Stimulated activated CD8-positive, alpha-beta memory T cell treated with anti-CD3 and anti-CD28 coated beads, Interleukin-2, amount 100 ng/mL, for 1 hour (primary cell): ENCODE measurements around the gene RMI2.

Source experiments
- DNase-seq, 2 donors: peaks; one replicate each; pipeline ENCODE4 v3.0.0-alpha.2; 2020; ENCODE audit warnings: low read depth in 2 of 2

The RMI2 gene

DNA sequence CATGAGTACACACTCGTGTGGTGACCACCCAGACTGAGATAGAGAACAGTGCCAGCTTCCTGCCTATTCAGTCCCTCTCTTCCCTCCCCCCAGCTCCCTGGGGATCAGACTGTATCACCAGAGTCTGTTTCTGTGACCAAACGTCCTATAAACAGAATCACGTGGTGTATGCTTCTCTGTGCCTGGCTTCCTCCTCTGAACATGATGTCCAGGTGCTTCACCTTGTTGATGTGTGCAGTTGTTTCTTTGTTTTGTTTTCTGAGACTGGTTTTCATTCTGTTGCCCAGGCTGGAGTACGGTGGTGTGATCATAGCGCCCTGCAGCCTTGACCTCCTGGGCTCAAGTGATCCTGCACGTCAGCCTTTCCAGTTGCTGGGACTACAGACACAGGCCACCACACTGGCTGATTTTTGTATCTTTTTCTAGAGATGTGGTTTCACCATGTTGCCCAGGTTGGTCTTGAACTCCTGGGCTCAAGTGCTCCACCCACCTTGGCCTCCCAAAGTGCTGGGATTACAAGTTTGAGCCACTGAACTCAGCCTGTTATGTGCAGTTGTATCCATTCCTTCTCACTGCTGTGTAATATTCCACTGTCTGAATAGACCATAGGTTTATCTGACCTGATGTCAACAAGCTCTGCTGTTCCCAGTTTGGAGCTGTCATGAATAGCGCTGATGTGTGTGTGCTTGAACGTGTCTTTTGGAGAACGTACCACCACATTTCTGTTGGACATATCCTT lies 35.2 kb upstream of the RMI2 start:
- no peak for DNase-seq

DNA sequence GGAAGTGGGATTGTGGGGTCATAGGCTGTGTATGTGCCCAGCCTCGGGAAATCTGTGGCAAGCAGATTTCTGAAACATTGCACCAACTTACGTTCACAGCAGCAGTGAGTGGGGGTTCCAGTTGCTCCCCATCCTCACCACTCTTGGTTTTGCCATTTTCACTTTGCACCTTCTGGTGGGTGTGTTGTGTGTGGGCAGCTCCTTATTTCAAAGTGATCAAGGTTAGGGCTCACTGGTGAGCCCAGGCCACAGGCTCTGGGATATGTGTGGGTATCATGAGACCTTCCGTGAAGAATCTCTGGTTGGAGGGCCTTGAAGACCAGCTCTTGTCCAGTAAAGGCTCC lies 34.7 kb upstream of the RMI2 start:
- DNase-seq, result no peak

- no peak for DNase-seq
Measured at GRCh38 chr16:11310997-11311561, 34.2 kb upstream of the RMI2 start.

- no peak for DNase-seq
Measured at GRCh38 chr16:11312718-11313492, 32.4 kb upstream of the RMI2 start.

- no peak for DNase-seq
Measured at GRCh38 chr16:11313493-11314308, 31.6 kb upstream of the RMI2 start.

DNA sequence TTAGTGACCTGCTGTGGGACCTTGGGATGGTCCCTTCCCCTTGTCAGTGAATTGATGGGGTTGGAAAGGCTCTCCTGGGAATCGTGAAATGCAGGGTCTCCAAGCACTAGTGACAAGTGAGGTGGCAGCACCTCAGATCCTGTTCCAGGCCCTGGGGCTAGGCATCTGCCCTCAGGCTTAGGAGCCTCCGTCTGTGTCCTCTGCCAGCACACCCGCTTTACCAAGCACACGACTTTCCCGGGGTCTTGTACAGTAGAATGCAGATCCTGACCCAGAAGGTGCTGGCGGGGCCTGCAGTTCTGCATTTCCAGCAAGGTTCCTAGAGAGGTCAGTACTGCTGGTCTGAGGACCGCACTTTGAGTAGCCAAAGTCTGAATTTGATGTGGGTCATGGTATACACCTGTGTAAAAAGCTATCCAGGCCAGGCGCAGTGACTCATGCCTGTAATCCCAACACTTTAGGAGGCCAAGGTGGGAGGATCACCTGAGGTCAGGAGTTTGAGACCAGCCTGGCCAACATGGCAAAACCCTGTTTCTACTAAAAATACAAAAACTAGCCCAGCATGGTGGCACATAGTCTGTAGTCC lies 30.9 kb upstream of the RMI2 start:
- DNase-seq, result no peak

GRCh38 chr16:11315510-11315909 lies 29.7 kb upstream of the RMI2 start:
- DNase-seq, result no peak

DNA sequence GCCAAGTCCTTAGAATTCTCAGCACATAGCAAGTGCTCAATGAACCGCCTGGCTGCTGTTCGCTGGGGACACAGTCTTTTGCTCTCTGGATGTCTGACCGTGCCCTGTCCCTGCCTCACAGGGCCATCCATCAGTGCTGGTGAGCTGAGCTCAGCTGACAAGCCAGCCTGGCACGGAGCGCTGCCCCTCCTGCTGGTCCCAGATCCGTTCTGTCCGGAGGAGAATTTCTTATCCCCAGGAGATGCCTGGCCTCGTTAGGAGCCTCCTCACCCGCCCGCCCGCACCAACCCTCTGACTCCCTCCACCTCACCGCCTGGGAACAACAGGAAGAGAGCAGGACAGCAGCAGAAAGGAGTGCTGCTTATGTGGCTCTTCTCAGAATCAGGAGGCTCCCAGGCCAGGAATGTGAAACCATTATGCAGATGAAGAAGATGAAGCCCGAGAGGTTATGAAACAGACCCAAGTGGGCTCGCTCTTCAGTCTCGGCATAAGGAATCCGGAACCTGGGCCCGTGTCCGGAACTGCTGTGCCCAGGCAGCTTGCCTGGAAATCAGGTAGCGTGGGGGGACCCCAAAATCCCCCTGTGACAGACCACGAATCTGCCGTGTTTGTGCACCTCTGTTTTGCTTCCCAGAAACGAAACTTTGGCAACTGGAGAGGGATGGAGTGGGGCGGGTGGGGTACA lies 28.8 kb upstream of the RMI2 start:
- DNase-seq, result no peak

DNA sequence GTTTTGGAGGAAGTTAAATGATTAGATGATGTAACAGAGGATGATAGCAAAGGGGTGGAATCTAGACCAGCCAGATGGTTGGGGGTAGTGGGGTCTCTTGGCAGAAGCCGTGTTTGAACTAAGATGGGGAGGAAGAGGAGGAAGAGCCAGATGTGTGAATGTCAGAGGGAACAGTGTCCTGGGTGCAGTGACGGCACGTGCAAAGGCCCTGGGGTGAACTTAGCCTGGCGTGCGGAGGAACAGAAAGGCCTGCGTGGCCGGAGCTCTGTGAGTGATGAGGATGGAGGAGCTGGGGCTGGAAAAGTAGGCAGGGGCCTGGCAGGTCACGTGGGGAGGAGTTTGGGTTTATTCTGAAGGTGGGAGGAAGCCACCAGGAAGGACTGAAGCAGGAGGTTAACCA lies 26.4 kb upstream of the RMI2 start:
- DNase-seq, result no peak

DNA sequence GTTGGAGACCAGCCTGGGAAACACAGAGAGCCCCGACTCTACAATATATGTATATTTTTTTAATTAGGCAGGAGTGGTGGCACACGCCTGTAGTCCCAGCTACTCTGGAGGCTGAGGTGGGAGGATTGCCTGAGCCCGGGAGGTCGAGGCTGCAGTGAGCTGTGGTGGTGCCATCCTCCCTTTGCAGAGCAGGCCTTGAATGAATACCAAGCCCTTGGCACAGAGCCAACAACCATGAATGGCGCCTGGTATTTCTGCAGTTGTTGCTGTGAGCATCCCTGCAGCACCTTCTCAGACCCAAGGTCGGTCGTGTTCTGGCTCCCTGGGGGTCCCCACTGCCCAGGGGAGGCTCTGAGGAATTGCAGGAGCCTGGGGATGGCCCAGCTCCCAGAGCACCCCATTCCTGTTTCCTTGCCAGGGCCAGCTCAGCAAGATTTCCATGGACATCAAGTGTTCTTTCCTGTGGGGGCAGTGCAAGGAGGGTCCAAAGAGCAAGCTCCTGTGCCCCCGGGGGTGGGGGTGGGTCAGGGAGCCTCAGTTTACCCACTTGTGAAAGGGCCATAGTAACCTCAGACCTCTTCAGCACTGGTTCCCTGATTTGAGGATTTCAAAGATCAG lies 25.6 kb upstream of the RMI2 start:
- no peak for DNase-seq

DNA sequence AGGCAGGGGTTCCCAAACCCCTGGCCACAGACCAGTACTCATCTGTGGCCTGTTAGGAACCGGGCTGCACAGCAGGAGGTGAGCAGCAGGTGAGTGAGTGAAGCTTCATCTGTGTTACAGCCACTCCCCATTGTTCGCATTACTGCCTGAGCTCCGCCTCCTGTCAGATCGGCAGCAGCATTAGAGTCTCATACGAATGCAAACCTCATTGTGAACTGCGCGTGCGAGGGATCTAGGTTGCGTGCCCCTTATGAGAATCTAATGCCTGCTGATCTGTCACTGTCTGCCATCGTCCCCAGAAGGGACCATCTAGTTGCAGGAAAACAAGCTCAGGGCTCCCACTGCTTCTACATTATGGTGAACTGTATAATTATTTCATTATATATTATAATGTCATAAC lies 25.1 kb upstream of the RMI2 start:
- DNase-seq, result no peak

- DNase-seq, result no peak
Measured at GRCh38 chr16:11321662-11322061, 23.6 kb upstream of the RMI2 start.

- DNase-seq, result no peak
Measured at GRCh38 chr16:11322823-11323222, 22.4 kb upstream of the RMI2 start.

DNA sequence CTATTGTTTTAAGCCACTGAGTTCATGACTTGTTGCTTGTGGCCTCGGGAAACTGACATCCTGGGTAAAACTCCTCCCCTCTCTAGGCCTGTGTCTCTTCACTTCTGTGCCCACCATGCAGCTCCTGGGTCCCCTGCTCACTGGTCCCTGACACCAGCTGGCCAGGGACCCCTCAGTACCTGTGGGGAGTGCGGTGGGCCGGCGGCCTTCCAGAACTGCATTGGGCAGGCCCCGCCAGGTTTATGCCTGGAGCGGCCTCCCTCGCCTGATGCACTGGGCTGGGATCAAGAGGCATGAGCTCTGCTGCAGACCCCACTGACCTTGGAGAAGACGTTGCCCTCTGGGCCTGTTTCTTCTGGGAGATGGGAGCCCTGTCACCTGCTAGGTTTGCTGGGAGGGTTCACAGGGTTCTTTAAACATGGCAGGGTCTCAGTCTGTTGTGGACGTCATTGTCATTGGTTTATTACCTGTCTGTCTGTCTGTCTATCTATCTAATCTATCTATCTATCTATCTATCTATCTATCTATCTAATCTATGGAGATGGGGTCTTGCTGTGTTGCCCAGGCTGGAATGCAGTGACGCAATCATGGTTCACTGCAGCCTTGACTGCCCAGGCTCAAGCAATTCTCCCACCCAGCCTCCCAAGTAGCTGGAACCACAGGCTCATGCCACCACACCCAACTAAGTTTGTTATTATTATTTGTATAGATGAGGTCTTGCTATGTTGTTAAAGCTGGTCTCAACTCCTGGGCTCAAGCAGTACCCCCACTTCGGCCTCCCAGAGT lies 21.5 kb upstream of the RMI2 start:
- no peak for DNase-seq

GRCh38 chr16:11325404-11326083 lies 19.7 kb upstream of the RMI2 start:
- no peak for DNase-seq

DNA sequence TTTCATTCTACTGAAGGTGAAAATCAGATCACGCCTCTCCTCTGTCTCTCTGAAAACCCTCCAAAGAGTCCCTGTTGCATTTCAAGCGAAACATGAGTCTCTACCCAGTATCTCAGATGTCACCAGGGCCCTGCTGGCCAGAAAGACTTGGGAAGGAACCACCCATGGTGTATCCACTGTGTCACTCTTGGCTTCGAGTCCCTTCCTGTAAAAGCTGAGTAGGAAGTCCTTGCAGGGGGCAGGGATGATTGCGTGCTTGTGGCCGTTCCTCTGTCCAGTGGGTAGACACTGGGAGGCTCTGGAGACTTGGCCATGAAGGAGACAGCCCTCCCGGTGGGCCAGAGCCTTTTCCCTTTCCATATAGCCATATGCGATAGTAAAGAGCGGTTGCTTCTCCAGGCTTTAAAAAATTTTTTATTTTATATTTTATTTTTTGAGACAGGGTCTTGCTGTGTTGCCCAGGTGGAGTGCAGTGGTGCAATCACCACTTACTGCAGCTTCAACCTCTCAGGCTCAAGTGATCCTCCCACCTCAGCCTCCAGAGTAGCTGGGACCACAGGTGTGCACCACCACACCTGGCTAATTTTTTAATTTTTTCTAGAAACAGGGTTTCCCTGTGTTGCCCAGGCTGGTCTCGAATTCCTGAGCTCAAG lies 19.0 kb upstream of the RMI2 start:
- DNase-seq, result no peak

DNA sequence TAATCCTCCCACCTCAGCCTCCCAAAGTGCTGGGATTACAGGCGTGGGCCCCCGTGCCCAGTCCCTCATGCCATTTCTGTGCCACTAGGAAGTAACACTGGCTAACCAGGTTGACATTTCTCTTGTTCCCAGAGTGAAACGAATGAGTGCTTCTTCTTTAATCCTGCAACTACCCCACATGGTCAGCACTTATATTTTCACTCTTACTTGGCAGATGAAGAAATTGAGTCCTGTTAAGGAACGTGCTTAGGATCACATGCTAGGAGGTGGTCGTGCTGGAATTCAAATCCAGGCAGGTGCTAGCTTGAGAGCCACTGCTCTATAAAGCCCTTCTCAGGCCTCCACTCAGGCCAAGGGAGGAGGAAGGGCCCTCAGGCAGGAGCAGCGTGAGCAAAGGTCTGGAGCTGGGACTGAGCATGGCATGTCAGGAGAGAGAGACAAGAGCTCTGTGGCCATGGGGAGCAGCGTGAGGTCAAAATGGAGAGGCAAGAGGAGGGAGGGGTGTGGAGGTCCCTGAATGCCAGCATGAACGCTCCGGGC lies 18.5 kb upstream of the RMI2 start:
- DNase-seq, result no peak

GRCh38 chr16:11327277-11328171 lies 17.7 kb upstream of the RMI2 start:
- DNase-seq, result no peak
